Cardiac muscle cell (in vitro differentiated cells and primary cell): ENCODE data around the gene MRPS30. TPM values are rescaled to one million over a fixed set of nuclear protein-coding genes. Genes with fewer than 3 reads are reported as not detected.
A peak's percentile ranks its signal among the peaks of the same experiment; 100 is the strongest.

Experiments
- DNase-seq, 2 donors: peaks; one replicate each; pipeline versions ENCODE4 v3.0.0 to v3.0.0-alpha.2; 2010 to 2017; ENCODE audit warnings: low read depth in 1 of 2, low spot score in 1 of 2
- H3K27ac ChIP-seq: fragments of 200-600 bp; sonication (generic); 2 replicates; pipeline ENCODE4 v1.5.1; 2016
- H3K27me3 ChIP-seq: fragments of 200-600 bp; sonication (generic); 2 replicates; pipeline ENCODE4 v1.6.0; 2016; ENCODE audit warnings: control low read depth
- H3K36me3 ChIP-seq: fragments of 200-600 bp; sonication (generic); 2 replicates; pipeline ENCODE4 v1.5.1; 2016; ENCODE audit warnings: control low read depth
- H3K4me1 ChIP-seq: fragments of 200-600 bp; sonication (generic); 2 replicates; pipeline ENCODE4 v1.8.1; 2017; ENCODE audit warnings: low read depth, mild to moderate bottlenecking, mixed run types
- H3K4me3 ChIP-seq: fragments of 200-600 bp; sonication (generic); 2 replicates; pipeline ENCODE4 v1.5.1; 2016; ENCODE audit warnings: mild to moderate bottlenecking
- H3K9me3 ChIP-seq: fragments of 200-600 bp; sonication (generic); 2 replicates; pipeline ENCODE4 v1.5.1; 2017; ENCODE audit warnings: low read depth, mild to moderate bottlenecking, control low read depth
- CTCF ChIP-seq: IDR thresholded peaks from 2 replicates; pipeline ENCODE4 v1.5.1; 2012; ENCODE audit warnings: low read depth, mild to moderate bottlenecking, low read length
- polyA plus RNA-seq: library from polyadenylated mRNA; unstranded; fragments of >200 nt; fragmentation: Nextera tagmentation; extraction: Ambion mirVana; gene quantifications from 2 replicates; pipeline ENCODE4 v1.2.1, GENCODE V29; 2016
- total RNA-seq: library from RNA; depleted of rRNA; stranded (reverse); fragments of >200 nt; gene quantifications from 2 replicates; pipeline ENCODE4 v1.2.3, GENCODE V29; 2016

Gene MRPS30
- total and polyA plus RNA-seq, 2 experiments from 2014 or later: 50.1 to 142 TPM

DNA sequence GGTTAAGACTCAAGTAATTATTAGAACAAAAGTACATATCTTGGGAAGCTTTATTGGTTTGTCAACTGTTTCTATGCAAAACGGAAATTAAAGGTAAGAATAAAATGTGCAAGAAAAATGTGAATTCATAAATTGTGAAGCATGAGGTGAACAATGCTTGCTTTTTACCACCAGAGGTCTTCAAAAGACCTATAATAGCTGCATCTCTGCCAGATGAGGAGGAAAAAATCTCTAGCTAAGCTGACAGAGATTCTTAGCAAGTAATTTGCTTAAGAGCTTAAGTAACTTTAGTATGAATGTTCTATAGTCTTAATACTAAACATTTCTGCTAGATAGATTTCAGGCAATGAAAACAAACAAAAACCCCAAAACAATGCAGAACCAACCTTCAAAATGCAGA is 54.1 kb downstream of the MRPS30 start:
- DNase-seq: peak in 1 of 2 donors; percentile 52
- no peak for TF ChIP-seq CTCF
- no peaks in the 10 kb centered on the region for H3K27me3 ChIP-seq

More for the DNA sequence above, 54.1 kb downstream of the MRPS30 start:
- no peaks in the 10 kb centered on the region for H3K9me3 ChIP-seq
- no peak overlapping the region for H3K4me3 ChIP-seq
- H3K36me3 ChIP-seq: no peaks in the 10 kb centered on the region
- H3K27ac ChIP-seq: no peak overlapping the region
- H3K4me1 ChIP-seq: no peaks in the 10 kb centered on the region
